ENCODE results near the gene STAMBP.
"Not testable (repeated sequence)": the region's sequence is repeated elsewhere in the genome, so short reads cannot be mapped to it uniquely, and the experiment has no call there.

STAMBP gene

GRCh38 chr2:73897240-73897583 lies 68.5 kb downstream of the STAMBP start:
- Mint-ChIP-seq H3K4me3 (no peak overlapping the region), H3K36me3 (ENCODE audit: low read depth) (no peaks in the 10 kb centered on the region), H3K27me3 (ENCODE audit: low read depth, poor library complexity) (peaks cover 8% of the 10 kb centered on the region), H3K27ac (no peak overlapping the region), H3K9me3 (no peaks in the 10 kb centered on the region), H3K4me1 (peaks cover 5% of the 10 kb centered on the region)
- TF ChIP-seq CTCF (IDR thresholded peaks at IDR 0.05), result no peak
- no peak for DNase-seq

- H3K4me3 Mint-ChIP-seq, result no peak overlapping the region
- H3K9me3 Mint-ChIP-seq, result no peaks in the 10 kb centered on the region
- TF ChIP-seq CTCF (IDR thresholded peaks at IDR 0.05), result no peak
- DNase-seq, result no peak
- peaks cover 8% of the 10 kb centered on the region for H3K27me3 Mint-ChIP-seq (ENCODE audit: low read depth, poor library complexity)
- H3K27ac Mint-ChIP-seq, result no peak overlapping the region
- H3K4me1 Mint-ChIP-seq, result peaks cover 5% of the 10 kb centered on the region
- H3K36me3 Mint-ChIP-seq (ENCODE audit: low read depth), result no peaks in the 10 kb centered on the region
Measured at GRCh38 chr2:73897934-73898333, 69.2 kb downstream of the STAMBP start.

- no peak overlapping the region for H3K4me3 Mint-ChIP-seq
- no peak for DNase-seq
- H3K36me3 Mint-ChIP-seq (ENCODE audit: low read depth), result no peaks in the 10 kb centered on the region
- no peaks in the 10 kb centered on the region for H3K9me3 Mint-ChIP-seq
- no peak overlapping the region for H3K27ac Mint-ChIP-seq
- peaks cover 9% of the 10 kb centered on the region for H3K27me3 Mint-ChIP-seq (ENCODE audit: low read depth, poor library complexity)
- no peak for TF ChIP-seq CTCF (IDR thresholded peaks at IDR 0.05)
- peaks cover 5% of the 10 kb centered on the region for H3K4me1 Mint-ChIP-seq
Measured at GRCh38 chr2:73899801-73900336, 71.1 kb downstream of the STAMBP start.

GRCh38 chr2:73901143-73901542 lies 72.4 kb downstream of the STAMBP start:
- Mint-ChIP-seq H3K27ac (no peak overlapping the region), H3K4me1 (peaks cover 4% of the 10 kb centered on the region), H3K9me3 (no peaks in the 10 kb centered on the region), H3K36me3 (ENCODE audit: low read depth) (no peaks in the 10 kb centered on the region), H3K4me3 (no peak overlapping the region), H3K27me3 (ENCODE audit: low read depth, poor library complexity) (peaks cover 9% of the 10 kb centered on the region)
- no peak for TF ChIP-seq CTCF (IDR thresholded peaks at IDR 0.05)
- no peak for DNase-seq

GRCh38 chr2:73902284-73902683 lies 73.5 kb downstream of the STAMBP start:
- peaks cover 9% of the 10 kb centered on the region for H3K27me3 Mint-ChIP-seq (ENCODE audit: low read depth, poor library complexity)
- no peaks in the 10 kb centered on the region for H3K9me3 Mint-ChIP-seq
- TF ChIP-seq CTCF (IDR thresholded peaks at IDR 0.05), result no peak
- DNase-seq, result no peak
- no peaks in the 10 kb centered on the region for H3K36me3 Mint-ChIP-seq (ENCODE audit: low read depth)
- no peaks in the 10 kb centered on the region for H3K4me1 Mint-ChIP-seq
- no peak overlapping the region for H3K4me3 Mint-ChIP-seq
- no peak overlapping the region for H3K27ac Mint-ChIP-seq

- no peak overlapping the region for H3K27ac Mint-ChIP-seq
- no peak overlapping the region for H3K4me3 Mint-ChIP-seq
- no peaks in the 10 kb centered on the region for H3K4me1 Mint-ChIP-seq
- no peak for TF ChIP-seq CTCF (IDR thresholded peaks at IDR 0.05)
- H3K9me3 Mint-ChIP-seq, result no peaks in the 10 kb centered on the region
- H3K36me3 Mint-ChIP-seq (ENCODE audit: low read depth), result no peaks in the 10 kb centered on the region
- peaks cover 9% of the 10 kb centered on the region for H3K27me3 Mint-ChIP-seq (ENCODE audit: low read depth, poor library complexity)
- DNase-seq, result no peak
Measured at GRCh38 chr2:73903313-73903712, 74.6 kb downstream of the STAMBP start.

- peaks cover 12% of the 10 kb centered on the region for H3K27me3 Mint-ChIP-seq (ENCODE audit: low read depth, poor library complexity)
- not testable (repeated sequence) for H3K4me3 Mint-ChIP-seq; DNase-seq; H3K9me3 Mint-ChIP-seq; H3K36me3 Mint-ChIP-seq (ENCODE audit: low read depth); H3K27ac Mint-ChIP-seq; H3K4me1 Mint-ChIP-seq
Measured at GRCh38 chr2:73903949-73904613, 75.3 kb downstream of the STAMBP start.

Measured in nephron progenitor cell (in vitro differentiated cells).